CD4-positive, alpha-beta T cell (primary cell): ENCODE measurements around the gene FABP2. TPM values are rescaled to one million over a fixed set of nuclear protein-coding genes. Genes with fewer than 3 reads are reported as not detected.
"Not testable (repeated sequence)": the region's sequence is repeated elsewhere in the genome, so short reads cannot be mapped to it uniquely, and the experiment has no call there.

Experiments used
- ATAC-seq: fragments of 200-7000 bp; cut with Tn5 transposase; one replicate; pipeline ENCODE4 v1.10.0; 2022; ENCODE audit warnings: mild to moderate bottlenecking; ENCODE audit not compliant: poor library complexity
- CTCF ChIA-PET: fragments of 350-600 bp; sonication (Branson Sonifier 250); formaldehyde crosslinking; loops from one replicate; lab custom pipeline; 2021; ENCODE audit warnings: antibody characterized with exemption, inconsistent platforms; lab: Charles Lee
- POLR2A ChIA-PET: fragments of 350-600 bp; sonication (Branson Sonifier 250); formaldehyde crosslinking; loops from one replicate; lab custom pipeline; 2021; ENCODE audit warnings: antibody characterized with exemption, inconsistent platforms; lab: Charles Lee
- DNase-seq, 14 experiments: peaks; one replicate each; pipeline ENCODE4 v3.0.0-alpha.2; 2013 to 2020; ENCODE audit warnings: mixed read lengths in 2 of 14
- H3K27ac ChIP-seq, 2 donors: one replicate each; pipeline versions ENCODE4 v1.5.1 to v1.7.0; 2013; ENCODE audit warnings: low read length in 2 of 2, low read depth in 1 of 2, mild to moderate bottlenecking in 1 of 2
- H3K27me3 ChIP-seq, 2 experiments: 1 replicate in 1 of 2; 2 replicates in 1 of 2; pipeline versions ENCODE4 v1.6.1 to v1.7.0; 2013; ENCODE audit warnings: low read length in 2 of 2, control low read depth in 1 of 2, mild to moderate bottlenecking in 1 of 2, moderate library complexity in 1 of 2; ENCODE audit not compliant: insufficient read depth in 2 of 2, control insufficient read depth in 1 of 2
- H3K36me3 ChIP-seq: one replicate; pipeline ENCODE4 v1.6.1; 2013; ENCODE audit warnings: low read length, control low read depth; ENCODE audit not compliant: insufficient read depth
- H3K4me1 ChIP-seq: one replicate; pipeline ENCODE4 v1.6.1; 2013; ENCODE audit warnings: low read length, control low read depth; ENCODE audit not compliant: insufficient read depth
- H3K4me3 ChIP-seq: one replicate; pipeline ENCODE4 v1.5.1; 2013; ENCODE audit warnings: mild to moderate bottlenecking, low read length, moderate library complexity
- H3K9me3 ChIP-seq, 2 experiments: 1 replicate in 1 of 2; 2 replicates in 1 of 2; pipeline versions ENCODE4 v1.6.1 to v1.7.0; 2013; ENCODE audit warnings: low read length in 2 of 2, mild to moderate bottlenecking in 2 of 2, control low read depth in 1 of 2, moderate library complexity in 1 of 2; ENCODE audit not compliant: control insufficient read depth in 1 of 2, insufficient read depth in 1 of 2
- H3K27ac Mint-ChIP-seq: one replicate; pipeline ENCODE4 v1.8.0; 2020; ENCODE audit warnings: mixed read lengths
- H3K27me3 Mint-ChIP-seq: one replicate; pipeline ENCODE4 v1.8.0; 2021; ENCODE audit warnings: mixed read lengths
- H3K36me3 Mint-ChIP-seq: one replicate; pipeline ENCODE4 v1.8.0; 2021; ENCODE audit warnings: low read depth, mixed read lengths
- H3K4me1 Mint-ChIP-seq: one replicate; pipeline ENCODE4 v1.8.0; 2021; ENCODE audit warnings: low read depth, mixed read lengths
- H3K4me3 Mint-ChIP-seq: one replicate; pipeline ENCODE4 v1.8.0; 2020; ENCODE audit warnings: mild to moderate bottlenecking, mixed read lengths
- H3K9me3 Mint-ChIP-seq: one replicate; pipeline ENCODE4 v1.8.0; 2020; ENCODE audit warnings: mixed read lengths
- intact Hi-C, 2 experiments: fragments of 100-400 bp; cut with DNase I in 1 of 2; cut with micrococcal nuclease in 1 of 2; formaldehyde crosslinking; loops; one replicate each; pipeline versions ENCODE4 v1.15.1 to v1.9.0; 2023 to 2025; cut with DNase I, micrococcal nuclease
- polyA plus RNA-seq, 2 donors: library from polyadenylated mRNA; unstranded; fragments of 120-200 nt; gene quantifications; one replicate each; pipeline ENCODE4 v1.2.1, GENCODE V29; 2013
- total RNA-seq, 174 experiments: library from RNA in 2 of 174; stranded (reverse) in 2 of 174; gene quantifications; one replicate each; pipeline ENCODE4 v1.2.3 and lab custom pipeline; 2021 to 2026
- TF ChIP-seq, protein P1 (sequence below): fragments of 200-600 bp; IDR thresholded peaks from one replicate; pipeline ENCODE4 v1.8.0; 2022; ENCODE audit warnings: antibody characterized with exemption, mild to moderate bottlenecking

FABP2 gene
- total RNA-seq = not detected
- polyA plus RNA-seq (2013, experiment 1 of 2) = not detected
- polyA plus RNA-seq (2013, experiment 2 of 2) = not detected
- 0 to 0.88 (median 0) reads per million in 172 experiments for total RNA-seq (lab: John Stamatoyannopoulos, UW)

- POLR2A ChIA-PET = no interaction called here
- peaks cover 12% of the 10 kb centered on the region for H3K27me3 Mint-ChIP-seq
- no peak for ATAC-seq
- Histone ChIP-seq H3K27ac (no peak within 1 kb of the TSS), H3K4me1 (no peaks in the 10 kb centered on the region), H3K36me3 (no peaks in the 10 kb centered on the region), H3K4me3 (no peak within 1 kb of the TSS), H3K27me3 (no peaks in the 10 kb centered on the region), H3K9me3 (no peaks in the 10 kb centered on the region)
- intact Hi-C loops = no loop called here
- H3K4me3 Mint-ChIP-seq = no peak within 1 kb of the TSS
- no peaks in the 10 kb centered on the region for H3K9me3 Mint-ChIP-seq
- no peaks in the 10 kb centered on the region for H3K36me3 Mint-ChIP-seq
- TF ChIP-seq, protein P1, sequence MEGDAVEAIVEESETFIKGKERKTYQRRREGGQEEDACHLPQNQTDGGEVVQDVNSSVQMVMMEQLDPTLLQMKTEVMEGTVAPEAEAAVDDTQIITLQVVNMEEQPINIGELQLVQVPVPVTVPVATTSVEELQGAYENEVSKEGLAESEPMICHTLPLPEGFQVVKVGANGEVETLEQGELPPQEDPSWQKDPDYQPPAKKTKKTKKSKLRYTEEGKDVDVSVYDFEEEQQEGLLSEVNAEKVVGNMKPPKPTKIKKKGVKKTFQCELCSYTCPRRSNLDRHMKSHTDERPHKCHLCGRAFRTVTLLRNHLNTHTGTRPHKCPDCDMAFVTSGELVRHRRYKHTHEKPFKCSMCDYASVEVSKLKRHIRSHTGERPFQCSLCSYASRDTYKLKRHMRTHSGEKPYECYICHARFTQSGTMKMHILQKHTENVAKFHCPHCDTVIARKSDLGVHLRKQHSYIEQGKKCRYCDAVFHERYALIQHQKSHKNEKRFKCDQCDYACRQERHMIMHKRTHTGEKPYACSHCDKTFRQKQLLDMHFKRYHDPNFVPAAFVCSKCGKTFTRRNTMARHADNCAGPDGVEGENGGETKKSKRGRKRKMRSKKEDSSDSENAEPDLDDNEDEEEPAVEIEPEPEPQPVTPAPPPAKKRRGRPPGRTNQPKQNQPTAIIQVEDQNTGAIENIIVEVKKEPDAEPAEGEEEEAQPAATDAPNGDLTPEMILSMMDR = no peak
- peaks cover 4% of the 10 kb centered on the region for H3K4me1 Mint-ChIP-seq
- CTCF ChIA-PET = no interaction called here
- no peak within 1 kb of the TSS for H3K27ac Mint-ChIP-seq
- no peak for DNase-seq
Observed at GRCh38 chr4:119321921-119322687, at the start of gene FABP2. FABP2 (minus strand) TSS chr4:119322138; CDS start chr4:119322102, 36 bp downstream.

- peak overlapping the region; percentile 49 for H3K4me3 Mint-ChIP-seq
- H3K36me3 Mint-ChIP-seq, H3K27ac ChIP-seq, H3K27me3 ChIP-seq, H3K9me3 Mint-ChIP-seq, H3K27me3 Mint-ChIP-seq, H3K36me3 ChIP-seq, H3K4me1 ChIP-seq, H3K9me3 ChIP-seq, CTCF ChIA-PET, H3K4me3 ChIP-seq: not testable (repeated sequence)
- H3K4me1 Mint-ChIP-seq = peaks cover 71% of the 10 kb centered on the region
- DNase-seq (peak in 1 of 14 experiments; percentile 14), ATAC-seq (peak; percentile 50)
- POLR2A ChIA-PET = interaction anchor here (0.9 to 1.1 kb wide), 2 partner anchors 71 to 83 kb away, joined by 4 to 5 read pairs; a partner anchor contains a TSS
- intact Hi-C loops = loop anchor here (5.0 kb wide), 2 partner anchors 59 to 69 kb away; a partner anchor contains a TSS
- peak overlapping the region; percentile 67 for H3K27ac Mint-ChIP-seq
Observed at GRCh38 chr4:119370951-119371683, 49.2 kb upstream of the FABP2 start.

DNA sequence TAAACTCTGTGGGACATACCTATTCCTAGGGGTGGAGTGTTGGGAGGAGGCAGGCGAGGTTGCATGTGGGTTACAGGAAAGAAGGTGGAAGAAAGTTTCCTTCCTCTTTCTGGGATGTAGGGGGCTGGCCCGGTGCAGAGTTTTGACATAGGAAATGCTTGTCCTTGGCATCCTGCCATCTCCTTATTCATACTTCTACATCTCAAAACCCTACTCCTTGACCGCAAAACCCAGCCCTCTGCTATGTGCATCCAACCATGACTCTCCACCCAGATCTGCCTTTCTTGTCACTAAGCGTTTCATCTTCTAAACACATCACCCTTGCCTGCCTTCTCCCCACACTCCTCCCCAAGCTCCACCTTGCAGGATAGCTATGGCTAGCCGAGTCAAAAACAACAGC is 48.5 kb upstream of the FABP2 start:
- H3K27ac ChIP-seq, H3K36me3 ChIP-seq, H3K4me1 ChIP-seq, H3K9me3 Mint-ChIP-seq, H3K9me3 ChIP-seq, H3K36me3 Mint-ChIP-seq, CTCF ChIA-PET, H3K27me3 Mint-ChIP-seq, H3K27me3 ChIP-seq, H3K4me3 ChIP-seq: not testable (repeated sequence)
- POLR2A ChIA-PET = interaction anchor here (0.9 to 1.1 kb wide), 2 partner anchors 70 to 84 kb away, joined by 4 to 5 read pairs; a partner anchor contains a TSS
- ATAC-seq (peak; percentile 93), DNase-seq (peak; percentile 26 to 86 (median 50))
- Mint-ChIP-seq H3K4me3 (peak overlapping the region; percentile 49), H3K27ac (peak overlapping the region; percentile 67), H3K4me1 (peaks cover 67% of the 10 kb centered on the region)
- intact Hi-C loops = loop anchor here (5.0 kb wide), 2 partner anchors 58 to 68 kb away; a partner anchor contains a TSS

DNA sequence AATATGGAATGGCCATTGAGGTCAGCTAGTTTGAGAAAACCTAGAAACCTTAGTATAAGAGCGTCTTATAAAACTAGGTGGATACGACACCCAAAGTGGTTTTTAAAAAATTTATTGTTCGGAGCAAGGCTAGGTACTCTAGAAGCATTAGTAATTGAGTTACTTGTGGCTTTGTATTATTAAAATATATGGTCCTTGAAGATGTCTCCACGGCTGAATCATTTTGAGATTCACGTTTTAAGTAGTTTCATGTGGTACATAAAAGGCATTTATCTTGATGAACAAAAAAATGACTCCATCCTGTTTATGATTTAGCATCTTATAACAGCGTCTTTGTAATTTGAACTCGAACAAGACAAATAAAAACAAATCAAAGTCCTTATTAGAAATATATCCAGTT is 44.9 kb upstream of the FABP2 start:
- H3K27ac ChIP-seq, ATAC-seq, POLR2A ChIA-PET, CTCF ChIA-PET, H3K9me3 Mint-ChIP-seq, H3K36me3 ChIP-seq, H3K4me1 ChIP-seq, H3K27me3 Mint-ChIP-seq, H3K27me3 ChIP-seq, H3K36me3 Mint-ChIP-seq, H3K27ac Mint-ChIP-seq, intact Hi-C loops, H3K4me3 ChIP-seq, H3K4me3 Mint-ChIP-seq, H3K9me3 ChIP-seq: not testable (repeated sequence)
- peak in 3 of 14 experiments; percentile 25 to 30 (median 29) for DNase-seq
- peaks cover 36% of the 10 kb centered on the region for H3K4me1 Mint-ChIP-seq

- intact Hi-C loops, H3K27ac Mint-ChIP-seq, H3K27ac ChIP-seq, ATAC-seq, H3K27me3 Mint-ChIP-seq, H3K36me3 Mint-ChIP-seq, H3K27me3 ChIP-seq, H3K36me3 ChIP-seq, DNase-seq, CTCF ChIA-PET, H3K4me1 ChIP-seq, H3K9me3 ChIP-seq, H3K4me3 ChIP-seq, H3K4me3 Mint-ChIP-seq, H3K9me3 Mint-ChIP-seq: not testable (repeated sequence)
- POLR2A ChIA-PET = interaction anchor here (0.9 to 1.0 kb wide), 2 partner anchors 65 to 90 kb away, joined by 3 to 5 read pairs; no protein-coding TSS in a partner anchor
- H3K4me1 Mint-ChIP-seq = peaks cover 10% of the 10 kb centered on the region
Observed at GRCh38 chr4:119364203-119364602, 42.3 kb upstream of the FABP2 start.

- peak in 3 of 14 experiments; percentile 5 to 30 (median 7) for DNase-seq
- H3K36me3 ChIP-seq, H3K9me3 Mint-ChIP-seq, H3K4me3 Mint-ChIP-seq, intact Hi-C loops, H3K27ac Mint-ChIP-seq, H3K9me3 ChIP-seq, CTCF ChIA-PET, H3K4me1 Mint-ChIP-seq, H3K4me1 ChIP-seq, H3K4me3 ChIP-seq, H3K27ac ChIP-seq, H3K27me3 ChIP-seq, H3K27me3 Mint-ChIP-seq, H3K36me3 Mint-ChIP-seq: not testable (repeated sequence)
- POLR2A ChIA-PET = interaction anchor here (1.0 kb wide), 1 partner anchor 64 kb away, joined by 5 read pairs; no protein-coding TSS in a partner anchor
- peak; percentile 89 for ATAC-seq
Observed at GRCh38 chr4:119363372-119363771, 41.4 kb upstream of the FABP2 start.
